ENCODE data around the gene FZD8. TPM values are rescaled to one million over a fixed set of nuclear protein-coding genes. Genes with fewer than 3 reads are reported as not detected.

Gene FZD8
- total and polyA plus RNA-seq, 4 donors, result 0.25 to 5.4 (median 3.0) TPM

DNA sequence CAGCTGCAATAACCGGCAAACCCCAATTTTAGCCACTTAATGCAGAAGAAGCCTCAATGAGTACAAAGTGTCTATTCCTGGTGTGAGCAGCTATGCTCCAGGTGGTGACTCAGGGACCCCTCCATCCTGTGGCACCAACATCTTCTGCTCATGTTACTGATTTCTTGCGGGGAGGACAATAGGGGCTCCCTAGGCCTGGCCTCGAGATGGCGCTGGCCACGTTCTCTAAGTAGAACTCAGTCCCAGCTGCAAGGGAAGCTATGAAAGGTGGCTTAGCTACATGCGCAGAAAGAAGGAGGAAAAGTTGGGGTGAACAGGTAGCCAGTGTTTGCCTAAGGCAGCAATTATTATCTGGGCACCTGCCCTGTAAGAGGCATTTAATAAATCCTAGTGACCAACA lies 30.3 kb downstream of the FZD8 start:
- no peak overlapping the region for H3K27ac ChIP-seq (ENCODE audit: low read depth in 1 of 2, low read length in 2 of 2)
- no peak for TF ChIP-seq FOXA2 (IDR thresholded peaks at IDR 0.05)
- TF ChIP-seq SP1 (IDR thresholded peaks at IDR 0.05), result no peak
- TF ChIP-seq HNF4A (conservative IDR thresholded peaks at IDR 0.05), result no peak
- TF ChIP-seq HNF4G (IDR thresholded peaks at IDR 0.05), result no peak
- TF ChIP-seq RXRA (IDR thresholded peaks at IDR 0.05), result no peak
- TF ChIP-seq YY1 (IDR thresholded peaks at IDR 0.05), result no peak
- TF ChIP-seq JUND (IDR thresholded peaks at IDR 0.05), result no peak
- no peak for TF ChIP-seq GABPA (IDR thresholded peaks at IDR 0.05 in 1 of 2, conservative IDR thresholded peaks at IDR 0.05 in 1 of 2)
- TF ChIP-seq NR2F2 (IDR thresholded peaks at IDR 0.05), result no peak
- TF ChIP-seq, protein P1, sequence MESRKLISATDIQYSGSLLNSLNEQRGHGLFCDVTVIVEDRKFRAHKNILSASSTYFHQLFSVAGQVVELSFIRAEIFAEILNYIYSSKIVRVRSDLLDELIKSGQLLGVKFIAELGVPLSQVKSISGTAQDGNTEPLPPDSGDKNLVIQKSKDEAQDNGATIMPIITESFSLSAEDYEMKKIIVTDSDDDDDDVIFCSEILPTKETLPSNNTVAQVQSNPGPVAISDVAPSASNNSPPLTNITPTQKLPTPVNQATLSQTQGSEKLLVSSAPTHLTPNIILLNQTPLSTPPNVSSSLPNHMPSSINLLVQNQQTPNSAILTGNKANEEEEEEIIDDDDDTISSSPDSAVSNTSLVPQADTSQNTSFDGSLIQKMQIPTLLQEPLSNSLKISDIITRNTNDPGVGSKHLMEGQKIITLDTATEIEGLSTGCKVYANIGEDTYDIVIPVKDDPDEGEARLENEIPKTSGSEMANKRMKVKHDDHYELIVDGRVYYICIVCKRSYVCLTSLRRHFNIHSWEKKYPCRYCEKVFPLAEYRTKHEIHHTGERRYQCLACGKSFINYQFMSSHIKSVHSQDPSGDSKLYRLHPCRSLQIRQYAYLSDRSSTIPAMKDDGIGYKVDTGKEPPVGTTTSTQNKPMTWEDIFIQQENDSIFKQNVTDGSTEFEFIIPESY (IDR thresholded peaks at IDR 0.05), result no peak
- TF ChIP-seq, protein P2, sequence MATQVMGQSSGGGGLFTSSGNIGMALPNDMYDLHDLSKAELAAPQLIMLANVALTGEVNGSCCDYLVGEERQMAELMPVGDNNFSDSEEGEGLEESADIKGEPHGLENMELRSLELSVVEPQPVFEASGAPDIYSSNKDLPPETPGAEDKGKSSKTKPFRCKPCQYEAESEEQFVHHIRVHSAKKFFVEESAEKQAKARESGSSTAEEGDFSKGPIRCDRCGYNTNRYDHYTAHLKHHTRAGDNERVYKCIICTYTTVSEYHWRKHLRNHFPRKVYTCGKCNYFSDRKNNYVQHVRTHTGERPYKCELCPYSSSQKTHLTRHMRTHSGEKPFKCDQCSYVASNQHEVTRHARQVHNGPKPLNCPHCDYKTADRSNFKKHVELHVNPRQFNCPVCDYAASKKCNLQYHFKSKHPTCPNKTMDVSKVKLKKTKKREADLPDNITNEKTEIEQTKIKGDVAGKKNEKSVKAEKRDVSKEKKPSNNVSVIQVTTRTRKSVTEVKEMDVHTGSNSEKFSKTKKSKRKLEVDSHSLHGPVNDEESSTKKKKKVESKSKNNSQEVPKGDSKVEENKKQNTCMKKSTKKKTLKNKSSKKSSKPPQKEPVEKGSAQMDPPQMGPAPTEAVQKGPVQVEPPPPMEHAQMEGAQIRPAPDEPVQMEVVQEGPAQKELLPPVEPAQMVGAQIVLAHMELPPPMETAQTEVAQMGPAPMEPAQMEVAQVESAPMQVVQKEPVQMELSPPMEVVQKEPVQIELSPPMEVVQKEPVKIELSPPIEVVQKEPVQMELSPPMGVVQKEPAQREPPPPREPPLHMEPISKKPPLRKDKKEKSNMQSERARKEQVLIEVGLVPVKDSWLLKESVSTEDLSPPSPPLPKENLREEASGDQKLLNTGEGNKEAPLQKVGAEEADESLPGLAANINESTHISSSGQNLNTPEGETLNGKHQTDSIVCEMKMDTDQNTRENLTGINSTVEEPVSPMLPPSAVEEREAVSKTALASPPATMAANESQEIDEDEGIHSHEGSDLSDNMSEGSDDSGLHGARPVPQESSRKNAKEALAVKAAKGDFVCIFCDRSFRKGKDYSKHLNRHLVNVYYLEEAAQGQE (IDR thresholded peaks at IDR 0.05), result no peak
- TF ChIP-seq FOXA1 (IDR thresholded peaks at IDR 0.05), result no peak
- no peak for TF ChIP-seq RAD21 (IDR thresholded peaks at IDR 0.05)
- no peak for TF ChIP-seq EGR1 (IDR thresholded peaks at IDR 0.05; ENCODE audit: low read depth in 2 of 2)
- TF ChIP-seq, protein P3, sequence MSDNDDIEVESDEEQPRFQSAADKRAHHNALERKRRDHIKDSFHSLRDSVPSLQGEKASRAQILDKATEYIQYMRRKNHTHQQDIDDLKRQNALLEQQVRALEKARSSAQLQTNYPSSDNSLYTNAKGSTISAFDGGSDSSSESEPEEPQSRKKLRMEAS (IDR thresholded peaks at IDR 0.05), result no peak
- TF ChIP-seq, protein P4, sequence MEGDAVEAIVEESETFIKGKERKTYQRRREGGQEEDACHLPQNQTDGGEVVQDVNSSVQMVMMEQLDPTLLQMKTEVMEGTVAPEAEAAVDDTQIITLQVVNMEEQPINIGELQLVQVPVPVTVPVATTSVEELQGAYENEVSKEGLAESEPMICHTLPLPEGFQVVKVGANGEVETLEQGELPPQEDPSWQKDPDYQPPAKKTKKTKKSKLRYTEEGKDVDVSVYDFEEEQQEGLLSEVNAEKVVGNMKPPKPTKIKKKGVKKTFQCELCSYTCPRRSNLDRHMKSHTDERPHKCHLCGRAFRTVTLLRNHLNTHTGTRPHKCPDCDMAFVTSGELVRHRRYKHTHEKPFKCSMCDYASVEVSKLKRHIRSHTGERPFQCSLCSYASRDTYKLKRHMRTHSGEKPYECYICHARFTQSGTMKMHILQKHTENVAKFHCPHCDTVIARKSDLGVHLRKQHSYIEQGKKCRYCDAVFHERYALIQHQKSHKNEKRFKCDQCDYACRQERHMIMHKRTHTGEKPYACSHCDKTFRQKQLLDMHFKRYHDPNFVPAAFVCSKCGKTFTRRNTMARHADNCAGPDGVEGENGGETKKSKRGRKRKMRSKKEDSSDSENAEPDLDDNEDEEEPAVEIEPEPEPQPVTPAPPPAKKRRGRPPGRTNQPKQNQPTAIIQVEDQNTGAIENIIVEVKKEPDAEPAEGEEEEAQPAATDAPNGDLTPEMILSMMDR (IDR thresholded peaks at IDR 0.05; ENCODE audit: low read depth, low read length, missing input control), result no peak
- TF ChIP-seq TAF1 (conservative IDR thresholded peaks at IDR 0.05), result no peak
- TF ChIP-seq, protein P5, sequence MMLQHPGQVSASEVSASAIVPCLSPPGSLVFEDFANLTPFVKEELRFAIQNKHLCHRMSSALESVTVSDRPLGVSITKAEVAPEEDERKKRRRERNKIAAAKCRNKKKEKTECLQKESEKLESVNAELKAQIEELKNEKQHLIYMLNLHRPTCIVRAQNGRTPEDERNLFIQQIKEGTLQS (IDR thresholded peaks at IDR 0.05), result no peak
- WGBS, result 90% methylated on average over 6 of the region's 6 CpGs
- H3K9ac ChIP-seq (ENCODE audit: low read depth in 1 of 2, low read length in 2 of 2), result no peak overlapping the region
- H3K36me3 ChIP-seq (ENCODE audit: control insufficient read depth in 4 of 4, insufficient read depth in 3 of 4, low read depth in 1 of 4, low read length in 3 of 4), result no peaks in the 10 kb centered on the region
- H3K27me3 ChIP-seq (ENCODE audit: control insufficient read depth in 4 of 4, insufficient read depth in 4 of 4, low read length in 3 of 4), result peaks cover 0 to 4% (median 0%) of the 10 kb centered on the region in 4 donors
- no peak overlapping the region for H3K4me3 ChIP-seq (ENCODE audit: low read depth in 1 of 3, low read length in 3 of 3)
- H3K9me3 ChIP-seq (ENCODE audit: control insufficient read depth in 4 of 4, low read length in 3 of 4), result no peaks in the 10 kb centered on the region
- peaks cover 0 to 19% (median 11%) of the 10 kb centered on the region in 4 donors for H3K4me1 ChIP-seq (ENCODE audit: control insufficient read depth in 4 of 4, insufficient read depth in 4 of 4, low read length in 3 of 4)
- no peak for DNase-seq (ENCODE audit: low spot score)

Measured in liver (tissue), 9 donors.